B cell (primary cell): ENCODE data around the gene FRMD6.

Experiments
- EZH2 ChIP-seq: IDR thresholded peaks from 2 replicates; pipeline ENCODE4 v1.6.1; 2012; ENCODE audit warnings: borderline replicate concordance, low read depth, mild to moderate bottlenecking, moderate library complexity, low read length; ENCODE audit not compliant: insufficient read depth, poor library complexity, severe bottlenecking
- TF ChIP-seq, protein P1 (sequence below): fragments of 200-600 bp; IDR thresholded peaks from one replicate; pipeline ENCODE4 v1.8.0; 2022; ENCODE audit warnings: antibody characterized with exemption, mild to moderate bottlenecking

DNA sequence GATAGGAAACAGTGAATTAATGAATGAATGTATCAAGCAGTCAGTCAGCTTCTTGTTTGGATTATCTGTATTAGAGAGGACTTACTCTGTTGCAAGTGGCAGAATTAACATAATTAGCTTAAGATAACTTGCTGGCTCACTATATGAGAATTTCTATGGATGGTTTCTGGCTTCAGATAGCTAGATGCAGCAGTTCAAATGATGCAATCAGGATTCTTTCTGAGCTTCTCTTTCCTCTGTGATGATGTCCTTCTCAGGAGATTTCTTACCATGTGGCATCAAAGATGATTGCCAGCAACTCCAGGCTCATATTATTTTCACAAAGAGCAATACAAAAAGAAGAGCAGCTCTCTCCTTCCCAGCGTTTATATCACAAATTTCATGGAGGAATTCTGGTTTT, 30.7 kb downstream of the FRMD6 start:
- TF ChIP-seq, protein P1, sequence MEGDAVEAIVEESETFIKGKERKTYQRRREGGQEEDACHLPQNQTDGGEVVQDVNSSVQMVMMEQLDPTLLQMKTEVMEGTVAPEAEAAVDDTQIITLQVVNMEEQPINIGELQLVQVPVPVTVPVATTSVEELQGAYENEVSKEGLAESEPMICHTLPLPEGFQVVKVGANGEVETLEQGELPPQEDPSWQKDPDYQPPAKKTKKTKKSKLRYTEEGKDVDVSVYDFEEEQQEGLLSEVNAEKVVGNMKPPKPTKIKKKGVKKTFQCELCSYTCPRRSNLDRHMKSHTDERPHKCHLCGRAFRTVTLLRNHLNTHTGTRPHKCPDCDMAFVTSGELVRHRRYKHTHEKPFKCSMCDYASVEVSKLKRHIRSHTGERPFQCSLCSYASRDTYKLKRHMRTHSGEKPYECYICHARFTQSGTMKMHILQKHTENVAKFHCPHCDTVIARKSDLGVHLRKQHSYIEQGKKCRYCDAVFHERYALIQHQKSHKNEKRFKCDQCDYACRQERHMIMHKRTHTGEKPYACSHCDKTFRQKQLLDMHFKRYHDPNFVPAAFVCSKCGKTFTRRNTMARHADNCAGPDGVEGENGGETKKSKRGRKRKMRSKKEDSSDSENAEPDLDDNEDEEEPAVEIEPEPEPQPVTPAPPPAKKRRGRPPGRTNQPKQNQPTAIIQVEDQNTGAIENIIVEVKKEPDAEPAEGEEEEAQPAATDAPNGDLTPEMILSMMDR: no peak
- no peak for TF ChIP-seq EZH2
